OCI-LY7 (cell line): Measurements from ENCODE around the gene TOP2A.

ENCODE experiments used
- EZH2phosphoT487 ChIP-seq: fragments of 200-600 bp; sonication (generic); IDR thresholded peaks from 2 replicates; pipeline ENCODE4 v1.6.1; 2018; ENCODE audit warnings: low read depth, borderline replicate concordance, mild to moderate bottlenecking, mixed run types, antibody characterized with exemption, low read length, moderate library complexity, mixed read lengths
- TF ChIP-seq, protein P1 (sequence below): fragments of 200-600 bp; sonication (generic); conservative IDR thresholded peaks from 2 replicates; pipeline ENCODE4 v1.5.1; 2014; ENCODE audit warnings: mild to moderate bottlenecking, antibody characterized with exemption, low read length, moderate library complexity, mixed read lengths

DNA sequence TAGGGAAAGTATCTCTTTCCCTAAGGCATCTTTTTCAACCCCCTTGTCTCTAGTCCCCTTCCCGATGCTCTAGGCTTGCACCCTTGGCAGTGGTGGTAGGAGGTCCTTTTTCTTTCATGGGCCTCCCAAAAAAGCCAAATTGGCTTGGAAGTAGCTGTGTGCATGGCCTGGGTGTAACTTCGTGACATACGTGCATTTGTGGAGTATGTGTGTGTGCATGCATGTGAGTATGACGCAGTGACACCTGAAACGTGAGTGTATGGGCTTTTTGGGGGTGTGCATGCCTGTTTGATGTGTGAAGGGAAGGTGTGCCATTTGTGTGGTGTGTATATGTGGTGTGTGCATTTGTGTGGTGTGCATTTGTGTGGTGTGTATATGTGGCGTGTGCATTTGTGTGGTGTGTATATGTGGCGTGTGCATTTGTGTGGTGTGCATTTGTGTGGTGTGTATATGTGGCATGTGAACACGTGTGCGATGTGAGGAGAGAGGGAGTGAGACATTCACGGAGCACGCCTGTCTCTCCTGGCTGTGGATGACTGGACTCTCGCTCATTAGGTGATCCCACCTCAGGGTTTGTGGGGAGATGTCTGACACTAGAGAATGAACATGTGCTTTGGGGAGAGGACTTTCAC lies 41.3 kb upstream of the TOP2A start:
- TF ChIP-seq, protein P1, sequence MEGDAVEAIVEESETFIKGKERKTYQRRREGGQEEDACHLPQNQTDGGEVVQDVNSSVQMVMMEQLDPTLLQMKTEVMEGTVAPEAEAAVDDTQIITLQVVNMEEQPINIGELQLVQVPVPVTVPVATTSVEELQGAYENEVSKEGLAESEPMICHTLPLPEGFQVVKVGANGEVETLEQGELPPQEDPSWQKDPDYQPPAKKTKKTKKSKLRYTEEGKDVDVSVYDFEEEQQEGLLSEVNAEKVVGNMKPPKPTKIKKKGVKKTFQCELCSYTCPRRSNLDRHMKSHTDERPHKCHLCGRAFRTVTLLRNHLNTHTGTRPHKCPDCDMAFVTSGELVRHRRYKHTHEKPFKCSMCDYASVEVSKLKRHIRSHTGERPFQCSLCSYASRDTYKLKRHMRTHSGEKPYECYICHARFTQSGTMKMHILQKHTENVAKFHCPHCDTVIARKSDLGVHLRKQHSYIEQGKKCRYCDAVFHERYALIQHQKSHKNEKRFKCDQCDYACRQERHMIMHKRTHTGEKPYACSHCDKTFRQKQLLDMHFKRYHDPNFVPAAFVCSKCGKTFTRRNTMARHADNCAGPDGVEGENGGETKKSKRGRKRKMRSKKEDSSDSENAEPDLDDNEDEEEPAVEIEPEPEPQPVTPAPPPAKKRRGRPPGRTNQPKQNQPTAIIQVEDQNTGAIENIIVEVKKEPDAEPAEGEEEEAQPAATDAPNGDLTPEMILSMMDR: no peak
- TF ChIP-seq EZH2phosphoT487: no peak
